A549 (cell line): ENCODE data around the gene POLR3H. TPM values are rescaled to one million over a fixed set of nuclear protein-coding genes. Genes with fewer than 3 reads are reported as not detected.

ENCODE experiments used
- ATAC-seq, 2 experiments: fragments of 200-7000 bp in 1 of 2; fragments of >200 bp in 1 of 2; cut with Nextera tagmentation in 1 of 2; cut with Tn5 transposase in 1 of 2; 3 replicates each; pipeline versions ENCODE4 v1.8.0 to v1.9.1; 2018 to 2020; ENCODE audit warnings: mild to moderate bottlenecking in 1 of 2, moderate library complexity in 1 of 2
- CTCF ChIA-PET: fragments of 300-600 bp; sonication (Branson Sonifier 250); formaldehyde crosslinking; extraction: SDS; loops from one replicate; lab custom pipeline; 2021; ENCODE audit warnings: antibody characterized with exemption, inconsistent platforms; lab: Yijun Ruan, JAX
- POLR2A ChIA-PET: fragments of 350-600 bp; formaldehyde crosslinking; extraction: SDS; loops from one replicate; lab custom pipeline; 2021; ENCODE audit warnings: antibody characterized with exemption, inconsistent platforms; lab: Yijun Ruan, JAX
- DNase-seq, 2 experiments: peaks; one replicate each; pipeline versions ENCODE4 v3.0.0 to v3.0.0-alpha.2; 2011 to 2016; ENCODE audit warnings: low read depth in 1 of 2, low spot score in 1 of 2
- FAIRE-seq: peaks from 2 replicates; lab custom pipeline; 2011; peaks lifted over from hg19 to GRCh38; lab: Jason Lieb, UNC
- H3K27ac ChIP-seq, 2 experiments: fragments of >200 bp; sonication (Bioruptor Twin); formaldehyde crosslinking; 3 replicates each; pipeline ENCODE4 v1.5.1; 2016 to 2017
- H3K4me1 ChIP-seq: fragments of >200 bp; sonication (Bioruptor Twin); formaldehyde crosslinking; 3 replicates; pipeline ENCODE4 v1.6.1; 2016
- H3K4me2 ChIP-seq: fragments of >200 bp; sonication (Bioruptor Twin); formaldehyde crosslinking; 3 replicates; pipeline ENCODE4 v1.6.1; 2016
- H3K4me3 ChIP-seq: fragments of >200 bp; sonication (Bioruptor Twin); formaldehyde crosslinking; 3 replicates; pipeline ENCODE4 v1.5.1; 2016
- H3K9me3 ChIP-seq: fragments of >200 bp; sonication (Bioruptor Twin); formaldehyde crosslinking; 3 replicates; pipeline ENCODE4 v1.6.1; 2016
- BHLHE40 ChIP-seq: IDR thresholded peaks from 2 replicates; pipeline ENCODE4 v1.6.1; 2012; ENCODE audit warnings: low read depth, low read length, inconsistent platforms
- CHD2 ChIP-seq: fragments of 150-350 bp; IDR thresholded peaks from 2 replicates; pipeline ENCODE4 v1.6.1; 2014; ENCODE audit warnings: low read length; ENCODE audit not compliant: partially characterized antibody
- EHF ChIP-seq: fragments of 250-450 bp; sonication (Bioruptor Pico); IDR thresholded peaks from 2 replicates; pipeline ENCODE4 v1.5.0; 2020; ENCODE audit warnings: mild to moderate bottlenecking
- FOSB ChIP-seq: fragments of 250-450 bp; sonication (Bioruptor Pico); IDR thresholded peaks from 2 replicates; pipeline ENCODE4 v1.5.0; 2020; ENCODE audit warnings: mild to moderate bottlenecking, moderate library complexity
- FOXS1 ChIP-seq: fragments of 250-450 bp; sonication (Bioruptor Pico); IDR thresholded peaks from 2 replicates; pipeline ENCODE4 v1.5.0; 2020; ENCODE audit warnings: mild to moderate bottlenecking, moderate library complexity
- HEYL ChIP-seq: fragments of 250-450 bp; sonication (Bioruptor Pico); IDR thresholded peaks from 2 replicates; pipeline ENCODE4 v1.8.0; 2021; ENCODE audit warnings: mild to moderate bottlenecking, moderate library complexity
- HOXB13 ChIP-seq: fragments of 250-450 bp; sonication (Bioruptor Pico); IDR thresholded peaks from 2 replicates; pipeline ENCODE4 v1.5.0; 2020; ENCODE audit warnings: low read depth, mild to moderate bottlenecking, moderate library complexity
- JUN ChIP-seq, 2 experiments: fragments of >200 bp; sonication (Bioruptor Twin); formaldehyde crosslinking; IDR thresholded peaks; 2 replicates in 1 of 2; 3 replicates in 1 of 2; pipeline ENCODE4 v1.6.1; 2016 to 2017
- JUNB ChIP-seq: fragments of >200 bp; sonication (Bioruptor Twin); formaldehyde crosslinking; IDR thresholded peaks from 2 replicates; pipeline ENCODE4 v1.6.1; 2016
- MAFK ChIP-seq: fragments of 450-650 bp; IDR thresholded peaks from 2 replicates; pipeline ENCODE4 v1.6.1; 2014; ENCODE audit not compliant: partially characterized antibody
- MAZ ChIP-seq: fragments of 150-350 bp; IDR thresholded peaks from 2 replicates; pipeline ENCODE4 v1.6.1; 2014; ENCODE audit warnings: antibody characterized with exemption, low read depth, low read length, borderline replicate concordance
- MYC ChIP-seq: IDR thresholded peaks from 2 replicates; pipeline ENCODE4 v1.6.1; 2012; ENCODE audit warnings: mild to moderate bottlenecking, inconsistent platforms, low read length, improper control_type of control experiment, borderline replicate concordance
- PHF8 ChIP-seq: fragments of 200-600 bp; sonication (generic); IDR thresholded peaks from 2 replicates; pipeline ENCODE4 v1.6.1; 2016; ENCODE audit warnings: low read depth, mild to moderate bottlenecking, antibody characterized with exemption, moderate library complexity, borderline replicate concordance
- POLR2A ChIP-seq: IDR thresholded peaks from 2 replicates; pipeline ENCODE4 v1.6.1; 2012; ENCODE audit warnings: mild to moderate bottlenecking, low read length
- TFCP2L1 ChIP-seq: fragments of 250-450 bp; sonication (Bioruptor Pico); IDR thresholded peaks from 2 replicates; pipeline ENCODE4 v1.5.0; 2021; ENCODE audit warnings: mild to moderate bottlenecking
- ZFP36 ChIP-seq: fragments of 450-650 bp; IDR thresholded peaks from 2 replicates; pipeline ENCODE4 v1.6.1; 2014; ENCODE audit warnings: borderline replicate concordance; ENCODE audit not compliant: partially characterized antibody
- ZNF302 ChIP-seq: fragments of 250-450 bp; sonication (Bioruptor Pico); IDR thresholded peaks from 2 replicates; pipeline ENCODE4 v1.9.0; 2021; ENCODE audit warnings: inconsistent platforms, mild to moderate bottlenecking, moderate library complexity
- ZSCAN20 ChIP-seq: fragments of 250-450 bp; sonication (Bioruptor Pico); IDR thresholded peaks from 2 replicates; pipeline ENCODE4 v1.8.0; 2022; ENCODE audit warnings: mild to moderate bottlenecking, moderate library complexity
- WGBS: methylation state at CpG from one replicate; pipeline ENCODE4 v1.1.6; 2017; ENCODE audit errors: missing lambda C conversion rate; 5-methylcytosine and 5-hydroxymethylcytosine counted together
- polyA plus RNA-seq, 4 experiments: library from polyadenylated mRNA; depleted of rRNA in 3 of 4; stranded (reverse); fragments of >200 nt; fragmentation: RNase III in 1 of 4; extraction: RNeasy Plus Mini Kit Qiagen cat#74134 plus additional on column Dnase treatment in 1 of 4; gene quantifications; 2 replicates in 3 of 4; 3 replicates in 1 of 4; pipeline ENCODE4 v1.2.3, GENCODE V29; 2011 to 2017
- TF ChIP-seq, protein P1 (sequence below): IDR thresholded peaks from 2 replicates; pipeline ENCODE4 v1.6.1; 2012
- TF ChIP-seq, protein P2 (sequence below): fragments of >200 bp; sonication (Bioruptor Twin); formaldehyde crosslinking; IDR thresholded peaks from 3 replicates; pipeline ENCODE4 v1.6.1; 2016
- TF ChIP-seq, protein P3 (sequence below): fragments of 150-350 bp; IDR thresholded peaks from 2 replicates; pipeline ENCODE4 v1.6.1; 2014; ENCODE audit warnings: low read depth, mild to moderate bottlenecking, low read length
- TF ChIP-seq, protein P4 (sequence below): fragments of 450-650 bp; IDR thresholded peaks from 2 replicates; pipeline ENCODE4 v1.6.1; 2014; ENCODE audit warnings: antibody characterized with exemption
- TF ChIP-seq, protein P5 (sequence below): IDR thresholded peaks from 2 replicates; pipeline ENCODE4 v1.6.1; 2012; ENCODE audit warnings: low read depth, borderline replicate concordance
- TF ChIP-seq, protein P6 (sequence below): fragments of 250-450 bp; sonication (Bioruptor Pico); IDR thresholded peaks from 2 replicates; pipeline ENCODE4 v1.5.0; 2020; ENCODE audit warnings: low read depth, mild to moderate bottlenecking, moderate library complexity

Gene POLR3H
- polyA plus RNA-seq, 2 of the 4 experiments (the other 2 are of a cell fraction), result 24.5 to 27.7 TPM

DNA sequence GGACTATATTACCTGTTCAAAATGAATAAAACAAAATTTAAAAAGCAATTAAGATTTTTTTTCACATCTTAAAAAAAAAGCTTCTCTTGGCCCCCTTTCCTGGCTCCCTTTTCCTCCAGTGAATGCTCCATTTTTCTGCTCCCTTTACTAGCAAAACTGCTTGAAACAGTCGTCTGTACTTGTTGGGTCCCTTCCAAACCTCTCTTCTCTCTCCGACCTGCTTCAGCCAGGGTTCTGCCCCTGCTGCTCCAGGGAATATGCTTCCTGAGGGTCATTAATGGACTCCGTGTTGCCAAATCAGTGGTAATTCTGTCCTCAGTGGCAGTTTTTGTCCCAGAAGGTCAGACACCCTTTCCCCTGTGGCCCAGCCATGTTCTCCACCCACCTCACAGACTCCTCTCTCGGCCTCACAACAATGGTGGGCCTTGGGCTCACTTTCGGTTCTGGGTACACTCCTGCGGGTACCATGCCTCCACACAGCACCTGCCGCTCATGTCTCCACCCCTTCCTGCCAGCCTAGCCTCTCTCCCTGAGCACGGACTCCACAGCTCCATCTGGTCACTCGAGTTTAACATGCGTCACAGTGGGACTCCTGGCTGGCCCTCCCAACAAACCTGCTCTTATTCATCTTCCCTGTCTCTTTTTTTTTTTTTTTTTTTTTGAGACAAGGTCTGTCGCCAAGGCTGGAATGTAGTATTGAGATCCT, 7.8 kb upstream of the POLR3H start (continued):
- TF ChIP-seq, protein P1, sequence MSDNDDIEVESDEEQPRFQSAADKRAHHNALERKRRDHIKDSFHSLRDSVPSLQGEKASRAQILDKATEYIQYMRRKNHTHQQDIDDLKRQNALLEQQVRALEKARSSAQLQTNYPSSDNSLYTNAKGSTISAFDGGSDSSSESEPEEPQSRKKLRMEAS, result no peak
- TF ChIP-seq PHF8 (no peak), JUNB (no peak), ZNF302 (CRISPR knock-in tag) (no peak), JUN (IDR thresholded peaks at IDR 0.05) (no peak), CHD2 (no peak)
- TF ChIP-seq, all 56 proteins: peak for 0

DNA sequence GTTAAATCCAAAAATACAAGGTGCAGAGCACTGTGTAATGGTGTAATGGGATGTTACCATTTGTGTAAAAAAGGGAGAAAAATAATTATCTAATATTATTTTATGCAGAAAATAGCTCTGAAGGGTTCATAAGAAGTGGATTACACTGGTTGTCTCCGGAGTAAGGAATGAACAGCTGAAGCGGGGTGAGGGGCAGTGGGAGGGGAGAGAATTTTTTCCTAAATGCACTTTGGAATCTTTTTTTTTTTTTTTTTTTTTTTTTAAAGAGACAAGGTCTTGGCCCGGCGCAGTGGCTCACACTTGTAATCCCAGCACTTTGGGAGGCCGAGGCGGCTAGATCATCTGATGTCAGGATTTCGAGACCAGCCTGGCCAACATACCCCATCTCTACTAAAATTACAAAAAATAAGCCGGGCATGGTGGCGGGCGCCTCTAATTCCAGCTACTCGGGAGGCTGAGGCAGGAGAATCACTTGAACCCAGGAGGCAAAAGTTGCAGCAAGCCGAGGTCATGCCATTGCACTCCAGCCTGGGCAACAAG, 6.8 kb upstream of the POLR3H start:
- ChIA-PET CTCF (interaction anchor here (0.7 to 1.9 kb wide), 3 partner anchors 12 to 46 kb away, joined by 3 to 7 read pairs (median 4); no protein-coding TSS in a partner anchor), POLR2A (no interaction called here)
- TF ChIP-seq TFCP2L1, result no peak
- TF ChIP-seq, protein P2, sequence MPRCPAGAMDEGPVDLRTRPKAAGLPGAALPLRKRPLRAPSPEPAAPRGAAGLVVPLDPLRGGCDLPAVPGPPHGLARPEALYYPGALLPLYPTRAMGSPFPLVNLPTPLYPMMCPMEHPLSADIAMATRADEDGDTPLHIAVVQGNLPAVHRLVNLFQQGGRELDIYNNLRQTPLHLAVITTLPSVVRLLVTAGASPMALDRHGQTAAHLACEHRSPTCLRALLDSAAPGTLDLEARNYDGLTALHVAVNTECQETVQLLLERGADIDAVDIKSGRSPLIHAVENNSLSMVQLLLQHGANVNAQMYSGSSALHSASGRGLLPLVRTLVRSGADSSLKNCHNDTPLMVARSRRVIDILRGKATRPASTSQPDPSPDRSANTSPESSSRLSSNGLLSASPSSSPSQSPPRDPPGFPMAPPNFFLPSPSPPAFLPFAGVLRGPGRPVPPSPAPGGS, result no peak
- TF ChIP-seq HEYL (CRISPR knock-in tag), result no peak
- TF ChIP-seq MYC, result no peak
- no peak for TF ChIP-seq BHLHE40
- TF ChIP-seq MAZ, result no peak
- TF ChIP-seq, protein P3, sequence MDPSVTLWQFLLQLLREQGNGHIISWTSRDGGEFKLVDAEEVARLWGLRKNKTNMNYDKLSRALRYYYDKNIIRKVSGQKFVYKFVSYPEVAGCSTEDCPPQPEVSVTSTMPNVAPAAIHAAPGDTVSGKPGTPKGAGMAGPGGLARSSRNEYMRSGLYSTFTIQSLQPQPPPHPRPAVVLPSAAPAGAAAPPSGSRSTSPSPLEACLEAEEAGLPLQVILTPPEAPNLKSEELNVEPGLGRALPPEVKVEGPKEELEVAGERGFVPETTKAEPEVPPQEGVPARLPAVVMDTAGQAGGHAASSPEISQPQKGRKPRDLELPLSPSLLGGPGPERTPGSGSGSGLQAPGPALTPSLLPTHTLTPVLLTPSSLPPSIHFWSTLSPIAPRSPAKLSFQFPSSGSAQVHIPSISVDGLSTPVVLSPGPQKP, result no peak
- TF ChIP-seq CHD2, result no peak
- TF ChIP-seq ZSCAN20 (CRISPR knock-in tag), result no peak
- TF ChIP-seq ZFP36, result no peak
- TF ChIP-seq FOSB (CRISPR knock-in tag), result no peak
- TF ChIP-seq FOXS1 (CRISPR knock-in tag), result no peak
- TF ChIP-seq POLR2A, result no peak
- TF ChIP-seq HOXB13 (CRISPR knock-in tag), result no peak
- TF ChIP-seq, protein P4, sequence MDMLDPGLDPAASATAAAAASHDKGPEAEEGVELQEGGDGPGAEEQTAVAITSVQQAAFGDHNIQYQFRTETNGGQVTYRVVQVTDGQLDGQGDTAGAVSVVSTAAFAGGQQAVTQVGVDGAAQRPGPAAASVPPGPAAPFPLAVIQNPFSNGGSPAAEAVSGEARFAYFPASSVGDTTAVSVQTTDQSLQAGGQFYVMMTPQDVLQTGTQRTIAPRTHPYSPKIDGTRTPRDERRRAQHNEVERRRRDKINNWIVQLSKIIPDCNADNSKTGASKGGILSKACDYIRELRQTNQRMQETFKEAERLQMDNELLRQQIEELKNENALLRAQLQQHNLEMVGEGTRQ, result no peak
- TF ChIP-seq, protein P5, sequence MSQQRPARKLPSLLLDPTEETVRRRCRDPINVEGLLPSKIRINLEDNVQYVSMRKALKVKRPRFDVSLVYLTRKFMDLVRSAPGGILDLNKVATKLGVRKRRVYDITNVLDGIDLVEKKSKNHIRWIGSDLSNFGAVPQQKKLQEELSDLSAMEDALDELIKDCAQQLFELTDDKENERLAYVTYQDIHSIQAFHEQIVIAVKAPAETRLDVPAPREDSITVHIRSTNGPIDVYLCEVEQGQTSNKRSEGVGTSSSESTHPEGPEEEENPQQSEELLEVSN, result no peak
- no peak for TF ChIP-seq MAFK
- no peak for TF ChIP-seq EHF (CRISPR knock-in tag)
- TF ChIP-seq, protein P6, sequence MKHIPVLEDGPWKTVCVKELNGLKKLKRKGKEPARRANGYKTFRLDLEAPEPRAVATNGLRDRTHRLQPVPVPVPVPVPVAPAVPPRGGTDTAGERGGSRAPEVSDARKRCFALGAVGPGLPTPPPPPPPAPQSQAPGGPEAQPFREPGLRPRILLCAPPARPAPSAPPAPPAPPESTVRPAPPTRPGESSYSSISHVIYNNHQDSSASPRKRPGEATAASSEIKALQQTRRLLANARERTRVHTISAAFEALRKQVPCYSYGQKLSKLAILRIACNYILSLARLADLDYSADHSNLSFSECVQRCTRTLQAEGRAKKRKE, result no peak
- H3K4me1 ChIP-seq, result no peaks in the 10 kb centered on the region
- ATAC-seq (no peak), DNase-seq (no peak), FAIRE-seq (no peak)
- no peak overlapping the region for H3K4me2 ChIP-seq
- no peak overlapping the region for H3K4me3 ChIP-seq
- WGBS, result 83% methylated on average over 12 of the region's 12 CpGs
- no peaks in the 10 kb centered on the region for H3K9me3 ChIP-seq
- no peak overlapping the region for H3K27ac ChIP-seq
